Coronary artery (tissue), 2 donors: ENCODE results near the gene GIGYF1.
"Not testable (repeated sequence)": the region's sequence is repeated elsewhere in the genome, so short reads cannot be mapped to it uniquely, and the experiment has no call there.

ENCODE experiments used
- DNase-seq: peaks from one replicate; pipeline ENCODE4 v3.0.0-alpha.2; 2017; ENCODE audit warnings: low spot score
- H3K27ac ChIP-seq, 2 donors: fragments of 200-600 bp; sonication (generic); one replicate each; pipeline ENCODE4 v1.5.1; 2016 to 2019
- H3K4me3 ChIP-seq: fragments of 200-600 bp; sonication (generic); 2 replicates; pipeline ENCODE4 v1.5.1; 2016; ENCODE audit warnings: mild to moderate bottlenecking, moderate library complexity
- TF ChIP-seq, protein P1 (sequence below): fragments of 200-600 bp; sonication (generic); IDR thresholded peaks from one replicate; pipeline ENCODE4 v1.5.1; 2019; ENCODE audit warnings: antibody characterized with exemption

The GIGYF1 gene

DNA sequence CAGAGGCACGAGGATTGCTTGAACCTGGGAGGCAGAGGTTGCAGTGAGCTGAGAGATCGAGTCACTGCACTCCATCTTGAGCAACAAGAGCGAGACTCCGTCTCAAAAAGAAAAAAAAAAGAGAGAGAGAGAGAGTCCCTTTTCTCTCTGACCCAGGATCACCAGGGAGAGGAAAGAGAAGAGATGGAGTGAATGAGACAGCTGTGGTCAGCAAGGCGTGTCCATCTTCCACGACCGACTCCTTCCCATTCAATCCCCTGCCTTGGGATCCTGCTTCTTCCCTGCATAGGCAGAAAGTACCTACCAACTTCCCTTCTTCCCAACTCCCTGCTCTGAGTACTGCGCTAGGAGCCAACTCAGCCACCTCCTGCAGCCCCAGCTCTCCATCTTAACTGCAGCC is 34.1 kb upstream of the GIGYF1 start:
- TF ChIP-seq, protein P1, sequence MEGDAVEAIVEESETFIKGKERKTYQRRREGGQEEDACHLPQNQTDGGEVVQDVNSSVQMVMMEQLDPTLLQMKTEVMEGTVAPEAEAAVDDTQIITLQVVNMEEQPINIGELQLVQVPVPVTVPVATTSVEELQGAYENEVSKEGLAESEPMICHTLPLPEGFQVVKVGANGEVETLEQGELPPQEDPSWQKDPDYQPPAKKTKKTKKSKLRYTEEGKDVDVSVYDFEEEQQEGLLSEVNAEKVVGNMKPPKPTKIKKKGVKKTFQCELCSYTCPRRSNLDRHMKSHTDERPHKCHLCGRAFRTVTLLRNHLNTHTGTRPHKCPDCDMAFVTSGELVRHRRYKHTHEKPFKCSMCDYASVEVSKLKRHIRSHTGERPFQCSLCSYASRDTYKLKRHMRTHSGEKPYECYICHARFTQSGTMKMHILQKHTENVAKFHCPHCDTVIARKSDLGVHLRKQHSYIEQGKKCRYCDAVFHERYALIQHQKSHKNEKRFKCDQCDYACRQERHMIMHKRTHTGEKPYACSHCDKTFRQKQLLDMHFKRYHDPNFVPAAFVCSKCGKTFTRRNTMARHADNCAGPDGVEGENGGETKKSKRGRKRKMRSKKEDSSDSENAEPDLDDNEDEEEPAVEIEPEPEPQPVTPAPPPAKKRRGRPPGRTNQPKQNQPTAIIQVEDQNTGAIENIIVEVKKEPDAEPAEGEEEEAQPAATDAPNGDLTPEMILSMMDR = no peak
- DNase-seq = no peak
- Histone ChIP-seq H3K27ac (no peak overlapping the region), H3K4me3 (no peak overlapping the region)

DNA sequence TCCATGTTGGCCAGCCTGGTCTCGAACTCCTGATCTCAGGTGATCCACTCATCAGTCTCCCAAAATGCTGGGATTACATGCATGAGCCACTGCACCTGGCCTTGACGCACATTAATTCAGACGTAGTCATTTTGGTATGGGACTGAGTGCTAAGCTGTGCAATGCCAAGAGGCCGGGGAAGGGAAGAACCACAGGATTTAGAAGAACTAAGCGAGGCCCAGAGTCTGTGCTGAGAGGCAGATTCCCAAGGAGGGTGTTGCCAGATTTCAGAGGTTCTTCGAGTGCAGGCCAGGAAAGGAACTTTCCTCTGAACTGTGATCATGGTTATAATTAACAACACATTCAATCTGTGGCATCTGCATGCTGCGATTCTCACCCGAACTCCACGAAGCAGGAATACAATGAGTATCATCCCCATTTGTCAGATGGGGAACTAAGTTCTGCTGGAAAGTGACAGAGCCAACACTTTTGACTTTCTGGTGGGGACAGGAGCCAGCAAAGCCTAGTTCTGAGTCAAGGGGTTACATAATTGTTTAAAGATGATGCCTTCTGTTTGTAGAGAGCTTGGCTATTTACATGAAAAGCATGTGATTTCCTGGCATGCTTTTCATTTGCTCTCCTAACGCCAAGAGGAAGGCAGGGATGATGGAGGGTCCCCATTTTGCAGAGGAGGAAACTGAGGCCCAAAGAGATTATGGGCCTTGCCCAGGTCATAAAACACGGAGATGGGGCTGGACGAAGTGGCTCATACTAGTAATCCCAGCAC is 33.1 kb upstream of the GIGYF1 start:
- Histone ChIP-seq H3K27ac (no peak overlapping the region), H3K4me3 (no peak overlapping the region)
- no peak for DNase-seq
- TF ChIP-seq, protein P1 = no peak

- not testable (repeated sequence) for DNase-seq, H3K27ac ChIP-seq, H3K4me3 ChIP-seq
Observed at GRCh38 chr7:100724364-100724763, 30.3 kb upstream of the GIGYF1 start.

- TF ChIP-seq, protein P1 = no peak
- DNase-seq = no peak
- H3K4me3 ChIP-seq = no peak overlapping the region
- no peak overlapping the region for H3K27ac ChIP-seq
Observed at GRCh38 chr7:100723732-100724275, 29.8 kb upstream of the GIGYF1 start.

DNA sequence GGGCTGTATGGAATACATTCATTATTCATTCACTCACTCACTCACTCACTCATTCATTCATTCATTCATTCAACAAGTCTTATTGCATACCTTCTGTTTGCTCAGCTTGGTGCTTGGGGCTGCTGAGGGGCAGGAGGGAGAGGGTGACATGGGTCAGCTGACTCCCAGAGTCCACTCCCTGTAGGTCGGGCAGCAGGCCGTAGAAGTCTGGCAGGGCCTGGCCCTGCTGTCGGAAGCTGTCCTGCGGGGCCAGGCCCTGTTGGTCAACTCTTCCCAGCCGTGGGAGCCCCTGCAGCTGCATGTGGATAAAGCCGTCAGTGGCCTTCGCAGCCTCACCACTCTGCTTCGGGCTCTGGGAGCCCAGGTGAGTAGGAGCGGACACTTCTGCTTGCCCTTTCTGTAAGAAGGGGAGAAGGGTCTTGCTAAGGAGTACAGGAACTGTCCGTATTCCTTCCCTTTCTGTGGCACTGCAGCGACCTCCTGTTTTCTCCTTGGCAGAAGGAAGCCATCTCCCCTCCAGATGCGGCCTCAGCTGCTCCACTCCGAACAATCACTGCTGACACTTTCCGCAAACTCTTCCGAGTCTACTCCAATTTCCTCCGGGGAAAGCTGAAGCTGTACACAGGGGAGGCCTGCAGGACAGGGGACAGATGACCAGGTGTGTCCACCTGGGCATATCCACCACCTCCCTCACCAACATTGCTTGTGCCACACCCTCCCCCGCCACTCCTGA is 28.6 kb upstream of the GIGYF1 start:
- H3K27ac ChIP-seq = no peak overlapping the region
- TF ChIP-seq, protein P1 = no peak
- DNase-seq = no peak
- H3K4me3 ChIP-seq = no peak overlapping the region

DNA sequence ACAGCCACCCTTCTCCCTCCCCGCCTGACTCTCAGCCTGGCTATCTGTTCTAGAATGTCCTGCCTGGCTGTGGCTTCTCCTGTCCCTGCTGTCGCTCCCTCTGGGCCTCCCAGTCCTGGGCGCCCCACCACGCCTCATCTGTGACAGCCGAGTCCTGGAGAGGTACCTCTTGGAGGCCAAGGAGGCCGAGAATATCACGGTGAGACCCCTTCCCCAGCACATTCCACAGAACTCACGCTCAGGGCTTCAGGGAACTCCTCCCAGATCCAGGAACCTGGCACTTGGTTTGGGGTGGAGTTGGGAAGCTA is 27.4 kb upstream of the GIGYF1 start:
- DNase-seq = no peak
- H3K27ac ChIP-seq = no peak overlapping the region
- no peak overlapping the region for H3K4me3 ChIP-seq
- TF ChIP-seq, protein P1 = no peak

DNA sequence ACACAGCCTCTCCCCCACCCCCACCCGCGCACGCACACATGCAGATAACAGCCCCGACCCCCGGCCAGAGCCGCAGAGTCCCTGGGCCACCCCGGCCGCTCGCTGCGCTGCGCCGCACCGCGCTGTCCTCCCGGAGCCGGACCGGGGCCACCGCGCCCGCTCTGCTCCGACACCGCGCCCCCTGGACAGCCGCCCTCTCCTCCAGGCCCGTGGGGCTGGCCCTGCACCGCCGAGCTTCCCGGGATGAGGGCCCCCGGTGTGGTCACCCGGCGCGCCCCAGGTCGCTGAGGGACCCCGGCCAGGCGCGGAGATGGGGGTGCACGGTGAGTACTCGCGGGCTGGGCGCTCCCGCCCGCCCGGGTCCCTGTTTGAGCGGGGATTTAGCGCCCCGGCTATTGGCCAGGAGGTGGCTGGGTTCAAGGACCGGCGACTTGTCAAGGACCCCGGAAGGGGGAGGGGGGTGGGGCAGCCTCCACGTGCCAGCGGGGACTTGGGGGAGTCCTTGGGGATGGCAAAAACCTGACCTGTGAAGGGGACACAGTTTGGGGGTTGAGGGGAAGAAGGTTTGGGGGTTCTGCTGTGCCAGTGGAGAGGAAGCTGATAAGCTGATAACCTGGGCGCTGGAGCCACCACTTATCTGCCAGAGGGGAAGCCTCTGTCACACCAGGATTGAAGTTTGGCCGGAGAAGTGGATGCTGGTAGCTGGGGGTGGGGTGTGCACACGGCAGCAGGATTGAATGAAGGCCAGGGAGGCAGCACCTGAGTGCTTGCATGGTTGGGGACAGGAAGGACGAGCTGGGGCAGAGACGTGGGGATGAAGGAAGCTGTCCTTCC is 26.8 kb upstream of the GIGYF1 start:
- Histone ChIP-seq H3K4me3 (peak overlapping the region; percentile 47), H3K27ac (no peak overlapping the region)
- DNase-seq = no peak
- TF ChIP-seq, protein P1 = no peak
